ENCODE data around the gene MYADML2.

The MYADML2 gene

GRCh38 chr17:81978524-81979298 lies 31.7 kb upstream of the MYADML2 start:
- no peak for DNase-seq

- DNase-seq: peak; percentile 60
These were observed 30.3 kb upstream of the MYADML2 start, which contains the start of gene ASPSCR1 for GRCh38 chr17:81977211-81977808. TSS of gene ASPSCR1 (plus strand) at chr17:81977629. CDS start at chr17:81977647, 18 bp downstream.

GRCh38 chr17:81976332-81977210 lies 29.5 kb upstream of the MYADML2 start:
- no peak for DNase-seq

- DNase-seq: no peak
These were observed 26.4 kb upstream of the MYADML2 start for GRCh38 chr17:81973432-81973831.

GRCh38 chr17:81968850-81969812 lies 22.1 kb upstream of the MYADML2 start:
- DNase-seq: no peak

GRCh38 chr17:81968396-81968745 lies 21.3 kb upstream of the MYADML2 start:
- no peak for DNase-seq

GRCh38 chr17:81967533-81968395 lies 20.7 kb upstream of the MYADML2 start:
- DNase-seq: no peak

- no peak for DNase-seq
These were observed 20.2 kb upstream of the MYADML2 start for GRCh38 chr17:81967244-81967532.

- no peak for DNase-seq
These were observed 19.6 kb upstream of the MYADML2 start for GRCh38 chr17:81966343-81967243.

- no peak for DNase-seq
These were observed 17.2 kb upstream of the MYADML2 start for GRCh38 chr17:81964081-81964849.

GRCh38 chr17:81962499-81963441 lies 15.7 kb upstream of the MYADML2 start:
- DNase-seq: peak; percentile 4

GRCh38 chr17:81961521-81962498 lies 14.8 kb upstream of the MYADML2 start:
- no peak for DNase-seq

GRCh38 chr17:81961087-81961511 lies 14.1 kb upstream of the MYADML2 start, which contains the start of gene NOTUM:
TSS of gene NOTUM (minus strand) at chr17:81961187. CDS start at chr17:81960909, 278 bp downstream.
- no peak for DNase-seq

GRCh38 chr17:81960130-81960958 lies 13.3 kb upstream of the MYADML2 start:
- DNase-seq: no peak

GRCh38 chr17:81959362-81960129 lies 12.5 kb upstream of the MYADML2 start:
- DNase-seq: no peak
